Heart left ventricle (tissue), 16 donors: ENCODE measurements around the gene CHRM5. TPM values are rescaled to one million over a fixed set of nuclear protein-coding genes. Genes with fewer than 3 reads are reported as not detected.
A peak's percentile ranks its signal among the peaks of the same experiment; 100 is the strongest.
"Not testable (repeated sequence)": the region's sequence is repeated elsewhere in the genome, so short reads cannot be mapped to it uniquely, and the experiment has no call there.

Source experiments
- ATAC-seq, 4 donors: fragments of 200-7000 bp; cut with Tn5 transposase; one replicate each; pipeline ENCODE4 v1.9.1; 2020 to 2022; ENCODE audit warnings: moderate library complexity in 4 of 4, mild to moderate bottlenecking in 3 of 4, moderate number of reproducible peaks in 1 of 4
- DNase-seq, 5 donors: peaks; one replicate each; pipeline ENCODE4 v3.0.0-alpha.2; 2020
- H3K27ac ChIP-seq, 12 donors: fragments of 200-600 bp; sonication (generic) in 4 of 12; one replicate each; pipeline versions ENCODE4 v1.5.0 to v1.8.0; 2016 to 2022; ENCODE audit warnings: mild to moderate bottlenecking in 2 of 12
- H3K27me3 ChIP-seq, 9 donors: fragments of 200-600 bp; sonication (generic) in 2 of 9; one replicate each; pipeline versions ENCODE4 v1.5.1 to v1.8.0; 2016 to 2022; ENCODE audit warnings: mild to moderate bottlenecking in 3 of 9
- H3K36me3 ChIP-seq, 9 donors: fragments of 200-600 bp; sonication (generic) in 2 of 9; one replicate each; pipeline versions ENCODE4 v1.5.0 to v1.8.0; 2018 to 2022; ENCODE audit warnings: mild to moderate bottlenecking in 2 of 9
- H3K4me1 ChIP-seq, 12 donors: fragments of 200-600 bp; sonication (generic) in 4 of 12; one replicate each; pipeline versions ENCODE4 v1.5.0 to v1.8.0; 2016 to 2022; ENCODE audit warnings: mild to moderate bottlenecking in 3 of 12
- H3K4me3 ChIP-seq, 12 donors: fragments of 200-600 bp; sonication (generic) in 4 of 12; one replicate each; pipeline versions ENCODE4 v1.5.0 to v1.8.0; 2017 to 2022; ENCODE audit warnings: mild to moderate bottlenecking in 9 of 12, moderate library complexity in 4 of 12
- H3K9me3 ChIP-seq, 12 donors: fragments of 200-600 bp; sonication (generic) in 4 of 12; one replicate each; pipeline versions ENCODE4 v1.5.0 to v1.8.0; 2016 to 2022; ENCODE audit warnings: mild to moderate bottlenecking in 1 of 12
- POLR2A ChIP-seq, 2 donors: fragments of 450-650 bp; IDR thresholded peaks; one replicate each; pipeline ENCODE4 v1.6.1; 2017; ENCODE audit warnings: antibody characterized with exemption in 2 of 2, mild to moderate bottlenecking in 2 of 2, moderate library complexity in 2 of 2
- WGBS, 4 donors: extraction: QIAGEN DNeasy Blood & Tissue Kit in 2 of 4; methylation state at CpG; one replicate each; pipeline versions ENCODE4 v1.1.5 to v1.1.7; 2013 to 2018; 5-methylcytosine and 5-hydroxymethylcytosine counted together
- intact Hi-C, 10 donors: fragments of 100-400 bp; cut with DNase I; formaldehyde crosslinking; loops; one replicate each; pipeline versions ENCODE4 v1.11.1 to v1.14.2; 2022
- polyA plus RNA-seq, 2 donors: library from polyadenylated mRNA; stranded (reverse); fragments of 200-250 nt; gene quantifications; one replicate each; pipeline ENCODE4 v1.2.3, GENCODE V29; 2013
- total RNA-seq, 9 donors: library from RNA; depleted of rRNA in 2 of 9; stranded (reverse); fragments of >200 nt in 2 of 9; fragmentation: NEBNext Ultra II Directional in 3 of 9; extraction: Animal tissue kit (Norgen Biotek cat#: 25700) in 3 of 9; gene quantifications; one replicate each; pipeline versions ENCODE4 v1.1.0 to v1.2.4, GENCODE V29; 2016 to 2023
- TF ChIP-seq, protein P1 (sequence below), 12 donors: fragments of 200-600 bp; sonication (generic) in 4 of 12; IDR thresholded peaks; one replicate each; pipeline versions ENCODE4 v1.5.0 to v1.8.0; 2018 to 2022; ENCODE audit warnings: antibody characterized with exemption in 12 of 12, mild to moderate bottlenecking in 5 of 12
- donor health status: ischemic (EF 13 %, LVEDD 7.1; RV severe dilation, severe dysfunction).
- donor health status: healthy with polysubstance abuse.
- donor health status: DM: no; HTN: yes; CAD: no.
- donor health status: DM: no; HTN: no; CAD: no.
- donor health status: ischemic (EF 25% LVEDD 6.9; RV normal size, moderate dysfunction).
- donor health status: ischemic (EF 25% LVEDD 5.7; RV mildly dilated, moderate dysfunction).
- donor health status: healthy.
- donor health status: DM: yes; HTN: yes; CAD: no.
- donor health status: ischemic (EF 35%, LVEDD 5.7; RV mildly dilated, moderate dysfunction).
- donor health status: nonischemic (EF 11% LVEDD 7.7; RV severe dilation, severe dysfunction).
- donor health status: DM: yes; HTN: yes; CAD: no.
- donor health status: PGD.
- donor health status: ischemic (EF 29% LVEDD 5.4; RV normal size, mild dysfunction).
- donor health status: nonischemic (EF 23%, LVEDD 6.1; RV moderate dilation, normal function).

Gene CHRM5
- total and polyA plus RNA-seq, 11 donors, result not detected

DNA sequence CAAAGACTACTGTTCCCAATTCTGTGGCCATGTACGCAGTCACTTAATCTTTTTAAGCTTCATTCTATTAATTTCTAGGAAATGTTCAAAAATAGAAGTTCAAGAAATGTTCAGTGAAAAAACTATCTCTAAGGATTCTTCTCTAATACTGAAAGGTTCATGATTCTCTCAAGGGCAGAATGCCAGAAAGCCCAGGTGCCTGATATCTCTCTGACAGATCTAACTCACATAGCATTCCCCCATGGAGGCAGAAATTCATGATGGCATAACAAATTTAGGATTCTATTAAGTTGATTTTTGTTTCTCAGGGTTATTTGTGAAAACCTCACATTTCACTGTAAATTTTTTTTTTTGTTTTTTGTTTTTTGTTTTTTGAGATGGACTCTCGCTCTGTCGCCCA, 17.5 kb downstream of the CHRM5 start:
- H3K4me1 ChIP-seq, result peaks cover 0 to 6% (median 0%) of the 10 kb centered on the region in 12 donors
- intact Hi-C loops, result no loop called here
- ATAC-seq (no peak), DNase-seq (no peak)
- H3K27me3 ChIP-seq, result no peaks in the 10 kb centered on the region
- WGBS, 4 donors, result 61 to 67% (median 67%) methylated on average over 3 of the region's 3 CpGs
- H3K4me3 ChIP-seq, result no peak overlapping the region
- H3K27ac ChIP-seq, result no peak overlapping the region
- TF ChIP-seq, protein P1, sequence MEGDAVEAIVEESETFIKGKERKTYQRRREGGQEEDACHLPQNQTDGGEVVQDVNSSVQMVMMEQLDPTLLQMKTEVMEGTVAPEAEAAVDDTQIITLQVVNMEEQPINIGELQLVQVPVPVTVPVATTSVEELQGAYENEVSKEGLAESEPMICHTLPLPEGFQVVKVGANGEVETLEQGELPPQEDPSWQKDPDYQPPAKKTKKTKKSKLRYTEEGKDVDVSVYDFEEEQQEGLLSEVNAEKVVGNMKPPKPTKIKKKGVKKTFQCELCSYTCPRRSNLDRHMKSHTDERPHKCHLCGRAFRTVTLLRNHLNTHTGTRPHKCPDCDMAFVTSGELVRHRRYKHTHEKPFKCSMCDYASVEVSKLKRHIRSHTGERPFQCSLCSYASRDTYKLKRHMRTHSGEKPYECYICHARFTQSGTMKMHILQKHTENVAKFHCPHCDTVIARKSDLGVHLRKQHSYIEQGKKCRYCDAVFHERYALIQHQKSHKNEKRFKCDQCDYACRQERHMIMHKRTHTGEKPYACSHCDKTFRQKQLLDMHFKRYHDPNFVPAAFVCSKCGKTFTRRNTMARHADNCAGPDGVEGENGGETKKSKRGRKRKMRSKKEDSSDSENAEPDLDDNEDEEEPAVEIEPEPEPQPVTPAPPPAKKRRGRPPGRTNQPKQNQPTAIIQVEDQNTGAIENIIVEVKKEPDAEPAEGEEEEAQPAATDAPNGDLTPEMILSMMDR (IDR thresholded peaks at IDR 0.05), result no peak
- no peak for TF ChIP-seq POLR2A (IDR thresholded peaks at IDR 0.05)
- H3K9me3 ChIP-seq, result no peaks in the 10 kb centered on the region
- no peaks in the 10 kb centered on the region for H3K36me3 ChIP-seq

GRCh38 chr15:33987444-33987843, 19.1 kb downstream of the CHRM5 start:
- peaks cover 0 to 6% (median 0%) of the 10 kb centered on the region in 12 donors for H3K4me1 ChIP-seq
- ATAC-seq, result no peak

GRCh38 chr15:33988384-33988783, 20.1 kb downstream of the CHRM5 start:
- Histone ChIP-seq H3K27me3 (no peaks in the 10 kb centered on the region), H3K27ac (no peak overlapping the region), H3K9me3 (no peaks in the 10 kb centered on the region), H3K36me3 (no peaks in the 10 kb centered on the region), H3K4me1 (peaks cover 0 to 6% (median 0%) of the 10 kb centered on the region in 12 donors), H3K4me3 (no peak overlapping the region)
- ATAC-seq (no peak), DNase-seq (no peak)
- intact Hi-C loops, result no loop called here
- TF ChIP-seq, protein P1 (IDR thresholded peaks at IDR 0.05), result no peak
- no peak for TF ChIP-seq POLR2A (IDR thresholded peaks at IDR 0.05)
- 89 to 94% (median 92%) methylated on average over 4 of the region's 4 CpGs for WGBS, 4 donors

More at GRCh38 chr15:33987444-33987843, 19.1 kb downstream of the CHRM5 start:
- intact Hi-C loops, result no loop called here
- H3K27me3 ChIP-seq, result no peaks in the 10 kb centered on the region
- no peak overlapping the region for H3K4me3 ChIP-seq
- H3K36me3 ChIP-seq, result no peaks in the 10 kb centered on the region
- 97 to 98% (median 97%) methylated on average over 3 of the region's 3 CpGs for WGBS, 4 donors
- no peak for DNase-seq
- TF ChIP-seq, protein P1 (IDR thresholded peaks at IDR 0.05), result no peak
- no peak for TF ChIP-seq POLR2A (IDR thresholded peaks at IDR 0.05)
- no peak overlapping the region for H3K27ac ChIP-seq
- H3K9me3 ChIP-seq, result no peaks in the 10 kb centered on the region

DNA sequence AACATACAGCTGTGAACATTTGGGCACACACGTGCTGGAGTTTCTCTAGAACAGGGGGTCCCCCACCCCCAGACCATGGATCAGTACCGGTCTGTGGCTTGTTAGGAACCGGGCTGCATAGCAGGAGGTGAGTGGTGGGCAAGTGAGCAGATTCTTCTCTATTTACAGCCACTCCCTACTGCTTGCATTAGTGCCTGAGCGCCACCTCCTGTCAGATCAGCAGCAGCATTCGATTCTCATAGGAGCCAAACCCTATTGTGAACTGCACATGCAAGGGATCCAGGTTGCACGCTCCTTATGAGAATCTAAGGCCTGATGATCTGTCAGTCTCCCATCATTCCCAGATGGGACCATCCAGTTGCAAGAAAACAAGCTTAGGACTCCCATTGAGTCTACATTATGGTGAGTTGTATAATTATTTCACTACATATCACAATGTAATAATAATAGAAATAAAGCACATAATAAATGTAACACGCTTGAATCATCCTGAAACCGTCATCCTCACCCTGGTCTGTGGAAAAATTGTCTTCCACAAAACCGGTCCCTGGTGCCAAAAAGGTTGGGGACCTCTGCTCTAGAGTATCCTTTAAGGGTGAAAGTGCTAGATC, 25.8 kb downstream of the CHRM5 start:
- H3K4me3 ChIP-seq, result no peak overlapping the region
- H3K9me3 ChIP-seq, result no peaks in the 10 kb centered on the region
- ATAC-seq (no peak), DNase-seq (no peak)
- no peak overlapping the region for H3K27ac ChIP-seq
- intact Hi-C loops, result no loop called here
- TF ChIP-seq POLR2A (IDR thresholded peaks at IDR 0.05), result no peak
- TF ChIP-seq, protein P1 (IDR thresholded peaks at IDR 0.05), result peak in 4 of 12 donors; percentile 10 to 28 (median 27)
- 75 to 89% (median 82%) methylated on average over 9 of the region's 9 CpGs for WGBS, 4 donors
- peaks cover 0 to 3% (median 0%) of the 10 kb centered on the region in 12 donors for H3K4me1 ChIP-seq
- H3K36me3 ChIP-seq, result no peaks in the 10 kb centered on the region
- H3K27me3 ChIP-seq, result no peaks in the 10 kb centered on the region

DNA sequence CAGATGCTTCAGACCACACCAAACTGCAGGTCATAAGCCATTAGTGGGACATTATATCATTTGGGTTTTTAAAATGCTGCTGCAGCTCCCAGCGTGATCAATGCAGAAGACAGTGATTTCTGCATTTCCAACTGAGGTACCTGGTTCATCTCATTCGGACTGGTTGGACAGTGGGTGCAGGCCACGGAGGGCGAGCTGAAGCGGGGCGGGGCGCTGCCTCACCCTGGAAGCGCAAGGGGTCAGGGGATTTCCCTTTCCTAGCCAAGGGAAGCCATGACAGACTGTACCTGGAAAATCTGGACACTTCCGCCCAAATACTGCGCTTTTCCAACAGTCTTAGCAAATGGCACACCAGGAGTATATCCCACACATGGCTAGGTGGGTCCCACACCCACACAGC, 27.4 kb downstream of the CHRM5 start:
- H3K36me3 ChIP-seq, H3K27ac ChIP-seq, ATAC-seq, intact Hi-C loops, H3K4me1 ChIP-seq, H3K4me3 ChIP-seq, DNase-seq, H3K27me3 ChIP-seq, H3K9me3 ChIP-seq: not testable (repeated sequence)
- WGBS, 4 donors, result 93 to 98% (median 96%) methylated on average over 10 of the region's 10 CpGs
